Fibroblast of the aortic adventitia (primary cell): ENCODE results near the gene WSCD2. TPM values are rescaled to one million over a fixed set of nuclear protein-coding genes. Genes with fewer than 3 reads are reported as not detected.

ENCODE experiments used
- DNase-seq: peaks from one replicate; pipeline ENCODE4 v3.0.0-alpha.2; 2010; ENCODE audit warnings: low read depth
- H3K4me3 ChIP-seq: 2 replicates; pipeline ENCODE4 v1.5.1; 2011; ENCODE audit warnings: low read depth, mild to moderate bottlenecking, control low read depth, low read length, moderate library complexity
- total RNA-seq: library from RNA; depleted of rRNA; stranded (reverse); fragments of >200 nt; gene quantifications from 2 replicates; pipeline ENCODE4 v1.2.3, GENCODE V29; 2012; ENCODE audit warnings: low replicate concordance
- TF ChIP-seq, protein P1 (sequence below): IDR thresholded peaks from 2 replicates; pipeline ENCODE4 v1.5.1; 2011; ENCODE audit warnings: mild to moderate bottlenecking, low read length, control low read depth, inconsistent platforms; ENCODE audit not compliant: insufficient read depth

Gene WSCD2
- total RNA-seq, 1 donor = not detected

DNA sequence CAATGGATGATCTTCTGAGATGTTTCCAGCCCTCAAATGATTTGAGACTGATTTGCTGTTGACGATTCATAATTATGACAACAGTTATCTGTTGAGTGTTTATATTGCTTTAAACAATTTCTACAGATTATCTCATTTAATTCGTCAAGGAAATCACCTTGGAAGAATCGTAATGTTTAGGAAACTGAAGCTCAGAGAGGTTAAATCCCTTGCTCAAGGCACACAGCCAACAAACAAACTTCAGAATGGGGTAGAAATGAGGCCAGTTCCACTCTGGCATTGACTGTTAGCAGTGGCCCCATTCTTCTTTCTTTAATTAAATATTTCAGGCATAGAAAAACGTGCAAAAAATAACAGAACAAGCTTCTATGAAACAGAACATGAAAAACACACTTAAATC lies 4.0 kb upstream of the WSCD2 start:
- no peak for DNase-seq
- TF ChIP-seq, protein P1, sequence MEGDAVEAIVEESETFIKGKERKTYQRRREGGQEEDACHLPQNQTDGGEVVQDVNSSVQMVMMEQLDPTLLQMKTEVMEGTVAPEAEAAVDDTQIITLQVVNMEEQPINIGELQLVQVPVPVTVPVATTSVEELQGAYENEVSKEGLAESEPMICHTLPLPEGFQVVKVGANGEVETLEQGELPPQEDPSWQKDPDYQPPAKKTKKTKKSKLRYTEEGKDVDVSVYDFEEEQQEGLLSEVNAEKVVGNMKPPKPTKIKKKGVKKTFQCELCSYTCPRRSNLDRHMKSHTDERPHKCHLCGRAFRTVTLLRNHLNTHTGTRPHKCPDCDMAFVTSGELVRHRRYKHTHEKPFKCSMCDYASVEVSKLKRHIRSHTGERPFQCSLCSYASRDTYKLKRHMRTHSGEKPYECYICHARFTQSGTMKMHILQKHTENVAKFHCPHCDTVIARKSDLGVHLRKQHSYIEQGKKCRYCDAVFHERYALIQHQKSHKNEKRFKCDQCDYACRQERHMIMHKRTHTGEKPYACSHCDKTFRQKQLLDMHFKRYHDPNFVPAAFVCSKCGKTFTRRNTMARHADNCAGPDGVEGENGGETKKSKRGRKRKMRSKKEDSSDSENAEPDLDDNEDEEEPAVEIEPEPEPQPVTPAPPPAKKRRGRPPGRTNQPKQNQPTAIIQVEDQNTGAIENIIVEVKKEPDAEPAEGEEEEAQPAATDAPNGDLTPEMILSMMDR = no peak
- H3K4me3 ChIP-seq = no peak overlapping the region

DNA sequence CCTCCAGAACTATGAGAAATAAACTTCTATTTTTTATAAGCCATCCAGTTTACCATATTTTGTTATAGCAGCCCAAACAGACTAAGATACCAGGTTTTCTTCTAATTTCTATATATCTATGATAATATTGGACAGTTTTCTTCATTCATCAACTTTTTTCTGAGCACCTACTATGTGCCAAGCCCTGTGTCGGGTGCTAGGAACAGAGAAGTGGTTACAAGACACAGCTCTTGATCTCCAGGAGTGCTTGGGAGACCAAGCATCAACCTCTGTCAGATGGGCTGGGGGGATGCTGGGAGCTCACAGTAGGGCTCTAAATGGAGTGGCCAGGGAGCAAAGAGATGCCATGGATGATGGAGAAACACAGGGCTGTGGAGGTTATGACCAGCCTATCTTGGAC lies 2.9 kb upstream of the WSCD2 start:
- TF ChIP-seq, protein P1 = no peak
- no peak for DNase-seq
- no peak overlapping the region for H3K4me3 ChIP-seq

DNA sequence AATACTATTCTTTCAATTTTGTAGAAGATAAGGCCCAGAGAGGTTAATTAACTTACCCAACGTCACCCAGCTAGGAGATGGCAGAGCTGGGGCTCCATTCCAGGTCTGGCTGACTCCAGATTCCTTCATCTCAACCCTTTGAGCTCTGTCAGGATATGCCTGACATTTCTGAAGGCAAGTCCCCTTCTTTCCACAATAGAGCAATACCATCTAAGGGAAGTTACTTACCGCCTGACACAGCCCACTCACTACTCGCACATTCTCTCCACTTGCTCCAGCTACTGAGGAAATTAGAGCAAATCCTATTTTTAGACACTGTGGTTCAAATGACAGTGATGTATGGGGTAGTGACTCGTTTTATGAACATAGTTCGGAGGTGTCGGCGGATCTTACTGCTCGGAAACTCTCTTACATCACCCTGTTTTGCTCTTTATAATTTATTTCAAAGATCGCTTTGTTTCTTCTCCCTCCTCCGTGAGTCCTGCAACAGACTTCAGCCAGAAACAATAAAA lies 2.0 kb upstream of the WSCD2 start:
- TF ChIP-seq, protein P1 = no peak
- no peak for DNase-seq
- no peak overlapping the region for H3K4me3 ChIP-seq

DNA sequence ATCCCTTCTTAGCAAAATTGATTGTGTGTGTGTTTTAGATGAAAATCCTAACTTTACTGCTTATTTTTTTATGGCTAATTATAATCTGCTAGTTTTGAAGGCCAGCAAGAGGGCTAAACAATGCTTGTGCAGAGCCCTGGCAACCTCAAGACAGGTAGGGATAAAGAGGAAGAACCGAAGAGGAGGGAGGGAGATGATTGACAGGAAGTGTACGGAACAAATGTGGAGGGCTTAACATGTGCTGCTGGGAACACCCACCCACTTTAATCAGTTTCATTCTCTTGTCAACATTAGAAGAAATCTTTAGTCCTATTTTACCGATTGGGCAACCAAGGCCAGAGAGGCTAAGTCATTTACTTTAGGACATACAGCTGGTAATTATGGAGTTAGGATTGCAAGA lies 1.4 kb upstream of the WSCD2 start:
- H3K4me3 ChIP-seq = no peak overlapping the region
- TF ChIP-seq, protein P1 = no peak

DNA sequence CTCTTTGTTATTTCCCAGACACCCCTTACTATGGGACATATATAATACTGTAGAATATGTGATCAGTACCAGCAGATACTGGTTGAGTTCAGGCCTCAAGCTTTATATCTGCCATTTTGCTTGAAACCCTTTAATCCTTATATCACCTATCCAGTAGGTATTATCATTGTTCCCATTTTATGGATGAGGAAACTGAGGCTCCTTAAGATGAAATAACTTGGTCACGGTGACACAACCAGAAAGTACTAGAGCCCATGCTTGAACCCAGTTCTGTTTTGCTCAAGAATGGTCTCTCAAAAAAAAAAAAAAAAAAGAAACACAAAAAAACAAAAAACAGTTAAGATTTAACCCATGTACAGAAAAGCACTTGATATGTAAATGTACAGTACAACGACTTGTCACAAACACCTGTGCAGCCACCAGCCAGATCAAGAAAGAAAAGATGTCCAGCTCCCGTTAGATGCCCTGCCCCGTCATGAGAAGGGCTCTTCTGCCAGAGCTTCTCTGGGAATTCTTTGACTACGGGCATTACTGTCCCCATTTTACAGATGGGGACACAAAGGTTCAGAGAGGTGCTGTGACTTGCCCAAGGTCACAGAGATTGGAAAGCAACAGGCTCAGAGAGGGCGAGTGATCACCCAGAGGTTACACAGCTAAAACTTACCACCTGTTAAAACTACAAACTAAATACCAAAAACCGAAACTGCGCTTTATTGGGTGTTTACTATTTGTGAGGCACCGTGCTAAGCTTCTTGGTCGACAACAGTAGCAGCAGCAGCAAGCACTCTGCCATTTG lies 669 bp upstream of the WSCD2 start:
- TF ChIP-seq, protein P1 = no peak
- H3K4me3 ChIP-seq = no peak overlapping the region

More for the DNA sequence above, 1.4 kb upstream of the WSCD2 start:
- DNase-seq = no peak

DNA sequence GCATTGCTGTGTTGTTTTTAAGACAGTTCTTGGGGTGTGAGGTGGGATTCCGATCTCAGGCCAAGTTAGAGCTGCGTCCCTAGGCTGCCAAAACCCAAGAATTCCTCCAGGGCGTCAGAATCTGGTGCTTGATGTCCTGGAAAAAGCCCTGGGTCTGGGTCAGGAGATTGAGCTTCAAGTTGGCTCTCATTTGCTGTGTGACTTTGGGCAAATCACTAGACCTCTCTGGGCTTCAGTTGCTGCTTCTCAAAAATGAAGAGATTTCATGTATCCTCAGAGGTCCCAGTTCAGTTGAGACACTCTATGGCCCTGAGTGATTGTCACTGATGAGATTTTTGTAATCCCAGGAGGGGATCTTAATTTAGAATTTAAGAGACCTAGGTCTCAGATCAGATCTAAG lies 1.9 kb downstream of the WSCD2 start:
- TF ChIP-seq, protein P1 = no peak
- DNase-seq = no peak
- no peak overlapping the region for H3K4me3 ChIP-seq

More for the DNA sequence above, 669 bp upstream of the WSCD2 start:
- DNase-seq = no peak
